Measurements from ENCODE around the gene ACTA2.

Gene ACTA2

DNA sequence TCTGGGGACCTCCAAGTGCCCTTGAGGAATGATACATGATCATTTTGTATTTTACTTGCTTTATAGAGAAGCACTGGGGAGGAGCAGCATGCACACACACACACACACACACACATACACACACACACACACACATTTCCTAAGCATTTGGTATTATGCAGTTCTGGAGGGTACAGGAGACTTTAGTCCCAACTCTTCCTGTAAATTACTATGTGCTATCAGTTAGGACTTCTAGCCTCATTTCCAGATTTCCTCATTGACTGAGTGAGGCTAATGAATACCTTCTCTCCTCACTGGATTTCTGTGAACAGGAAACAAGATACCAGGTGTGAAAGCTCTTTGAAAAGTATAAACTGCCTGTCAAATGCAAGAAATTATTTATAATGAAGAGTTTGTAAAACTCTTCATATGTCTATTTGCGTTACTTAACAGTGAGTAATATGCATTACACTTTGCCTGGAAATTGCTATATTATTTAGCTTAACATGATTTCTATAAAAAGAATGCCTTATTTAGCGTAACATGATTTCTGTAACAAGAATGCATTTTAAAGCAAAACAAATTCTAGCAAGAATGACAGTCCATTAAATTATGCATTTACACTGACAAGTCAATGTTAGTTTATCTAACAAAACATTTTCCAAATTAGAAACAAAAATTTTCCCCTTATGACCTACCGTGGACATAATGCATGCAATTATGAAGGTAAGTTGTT lies 34.2 kb downstream of the ACTA2 start:
- no peak for DNase-seq

DNA sequence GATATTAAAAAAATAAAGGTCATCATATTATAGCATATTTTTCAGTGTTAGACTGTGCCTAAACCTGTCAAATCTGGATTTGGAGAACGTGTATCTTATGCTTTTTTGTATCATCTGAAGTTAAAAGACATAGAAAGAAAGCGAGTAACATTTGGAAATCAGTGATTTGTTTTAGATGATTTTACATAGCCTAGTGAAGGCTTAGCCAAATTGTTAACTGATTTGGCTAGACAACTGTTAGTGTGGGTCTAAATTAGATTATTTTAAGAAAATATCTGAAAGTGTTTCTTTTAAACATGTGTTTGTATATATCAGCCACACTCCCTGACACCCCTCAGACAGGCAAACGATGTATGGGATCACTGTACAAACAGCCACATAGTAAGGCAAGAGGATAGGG lies 35.6 kb downstream of the ACTA2 start:
- no peak for DNase-seq

DNA sequence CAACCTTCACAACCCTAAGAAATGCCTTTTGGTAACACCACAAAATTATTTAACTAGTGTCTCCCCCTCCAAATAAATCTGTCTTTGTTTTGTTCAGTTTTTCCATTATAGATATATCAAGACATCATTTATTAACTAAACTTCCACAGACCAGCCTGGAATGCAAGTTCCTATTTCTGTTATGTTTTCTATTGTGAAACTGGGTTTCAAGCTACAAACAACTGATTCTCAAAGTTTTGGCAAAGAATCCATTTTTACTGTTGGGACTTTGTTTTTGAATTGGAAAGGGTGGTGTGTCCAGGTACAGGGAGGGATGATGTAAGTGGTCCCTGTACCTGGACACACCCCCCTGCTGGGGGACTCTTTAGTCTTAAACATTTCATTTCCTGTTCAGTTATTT lies 36.3 kb downstream of the ACTA2 start:
- no peak for DNase-seq

DNA sequence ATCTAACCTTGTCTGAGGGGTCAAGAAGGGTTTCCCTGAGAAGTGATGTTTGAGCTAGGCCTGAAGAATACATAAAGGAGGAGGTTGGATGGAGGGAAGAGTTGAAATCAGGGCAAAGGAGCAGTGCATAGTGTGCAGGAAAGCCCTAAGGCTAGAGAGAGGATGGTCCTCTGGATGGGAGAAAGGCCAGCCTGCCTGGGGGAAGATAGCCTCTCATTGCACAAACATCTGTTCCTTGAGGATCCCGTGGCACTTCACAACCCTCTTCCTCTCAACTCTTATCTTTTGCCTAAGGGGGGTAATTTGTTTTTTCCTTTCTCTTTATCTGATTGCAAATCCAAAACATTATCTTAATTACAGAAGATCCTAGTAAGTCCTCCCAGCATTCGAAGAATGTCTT lies 36.8 kb downstream of the ACTA2 start:
- DNase-seq: no peak

DNA sequence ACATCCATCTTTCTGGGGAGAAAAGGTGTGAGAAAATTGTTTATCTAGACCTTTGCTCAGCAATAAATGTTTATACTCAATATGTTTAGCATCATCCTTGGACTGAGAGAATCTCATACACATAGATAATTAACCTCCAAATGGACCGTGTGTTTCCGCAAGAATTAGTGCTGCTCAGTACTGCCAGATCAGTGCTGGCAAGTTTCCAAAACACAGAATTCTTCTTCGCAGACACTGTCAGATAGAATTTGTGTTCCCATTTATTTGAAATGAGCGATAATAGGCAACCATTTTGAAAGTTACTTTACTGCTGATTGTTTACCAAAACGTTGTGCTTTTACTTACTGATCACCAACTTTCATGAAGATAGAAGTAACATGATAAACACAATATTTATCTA lies 38.8 kb downstream of the ACTA2 start:
- DNase-seq: no peak

DNA sequence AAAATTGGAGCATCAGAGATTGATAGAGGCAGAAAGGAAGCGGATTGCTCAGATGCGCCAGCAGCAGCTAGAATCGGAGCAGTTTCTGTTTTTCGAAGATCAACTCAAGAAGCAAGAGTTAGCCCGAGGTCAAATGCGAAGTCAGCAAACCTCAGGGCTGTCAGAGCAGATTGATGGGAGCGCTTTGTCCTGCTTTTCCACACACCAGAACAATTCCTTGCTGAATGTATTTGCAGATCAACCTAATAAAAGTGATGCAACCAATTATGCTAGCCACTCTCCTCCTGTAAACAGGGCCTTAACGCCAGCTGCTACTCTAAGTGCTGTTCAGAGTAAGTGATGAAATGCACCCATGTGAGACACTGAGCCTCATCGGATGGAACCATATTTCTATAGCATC lies 39.4 kb downstream of the ACTA2 start:
- DNase-seq: no peak

DNA sequence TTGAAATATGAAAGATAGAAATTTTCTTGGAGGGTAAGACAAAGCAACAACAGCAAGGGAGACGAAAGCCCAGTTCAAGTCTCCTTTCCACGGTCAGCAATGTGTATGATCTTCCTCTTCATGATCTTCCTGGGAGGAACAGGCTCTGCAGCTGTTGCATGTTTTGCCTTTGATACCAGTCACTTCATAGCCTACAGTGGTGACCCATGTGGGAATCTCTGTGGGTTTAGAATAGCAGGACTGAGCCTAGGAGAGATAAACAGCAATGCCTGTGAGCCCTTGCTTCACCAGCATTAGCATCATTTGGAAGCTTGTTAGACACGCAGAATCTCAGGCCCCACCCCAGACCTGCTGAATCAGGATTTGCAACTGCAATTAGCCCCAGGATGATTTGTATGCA lies 40.7 kb downstream of the ACTA2 start:
- DNase-seq: no peak

DNA sequence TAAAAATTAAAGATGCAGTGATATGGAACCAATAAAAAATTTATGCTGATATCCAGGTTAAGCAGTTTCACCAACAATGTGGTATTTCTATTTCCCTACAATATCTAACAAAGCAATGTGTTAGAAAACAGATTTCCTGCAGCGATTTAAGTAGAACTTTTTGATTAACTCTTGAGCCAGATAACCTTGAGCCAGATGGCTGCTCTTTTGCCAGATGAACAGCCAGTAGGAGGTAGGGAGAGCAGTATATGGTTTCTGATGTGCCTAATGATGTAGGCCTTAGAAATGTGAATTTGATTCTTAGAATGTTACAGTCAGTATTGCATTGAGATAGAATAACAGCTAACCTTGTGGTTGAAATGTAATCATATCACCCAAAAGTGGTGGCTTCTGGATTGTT lies 41.5 kb downstream of the ACTA2 start:
- no peak for DNase-seq

DNA sequence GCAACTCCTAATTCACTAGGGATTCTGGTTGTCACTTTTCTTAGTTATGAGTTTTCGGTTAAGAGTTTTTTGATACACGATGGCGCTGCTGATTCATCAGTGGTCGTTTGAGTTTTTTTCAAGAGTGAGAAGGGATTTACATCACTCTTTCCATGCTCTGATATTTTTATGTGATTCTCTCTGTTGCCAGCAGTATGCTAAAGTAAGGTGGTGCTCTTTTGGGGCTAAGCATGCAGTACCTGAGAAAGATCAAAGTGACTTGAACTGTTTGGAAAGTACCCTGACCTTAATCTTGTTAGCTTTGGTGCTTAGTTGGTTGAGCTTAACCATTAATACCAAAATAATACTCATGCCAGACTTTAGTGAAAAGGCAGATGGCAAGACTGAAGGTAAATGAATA lies 44.4 kb downstream of the ACTA2 start:
- no peak for DNase-seq

DNA sequence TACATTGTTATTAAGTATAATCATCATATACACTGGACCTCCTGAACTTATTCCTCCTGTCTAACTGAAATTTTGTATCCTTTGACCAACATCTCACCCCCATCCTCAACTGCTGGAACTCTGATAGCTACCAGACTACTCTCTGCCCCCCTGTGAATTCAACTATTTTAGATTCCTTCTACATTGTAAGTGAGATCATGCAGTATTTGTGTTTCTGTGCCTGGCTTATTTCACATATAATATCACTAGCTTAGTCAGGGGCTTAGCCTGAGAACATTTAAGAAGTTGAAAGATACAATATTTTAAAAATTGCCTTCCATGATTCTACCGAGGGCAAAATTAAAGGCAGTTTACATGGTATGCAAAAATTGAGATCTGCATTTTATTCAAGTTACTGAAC lies 45.7 kb downstream of the ACTA2 start:
- no peak for DNase-seq

DNA sequence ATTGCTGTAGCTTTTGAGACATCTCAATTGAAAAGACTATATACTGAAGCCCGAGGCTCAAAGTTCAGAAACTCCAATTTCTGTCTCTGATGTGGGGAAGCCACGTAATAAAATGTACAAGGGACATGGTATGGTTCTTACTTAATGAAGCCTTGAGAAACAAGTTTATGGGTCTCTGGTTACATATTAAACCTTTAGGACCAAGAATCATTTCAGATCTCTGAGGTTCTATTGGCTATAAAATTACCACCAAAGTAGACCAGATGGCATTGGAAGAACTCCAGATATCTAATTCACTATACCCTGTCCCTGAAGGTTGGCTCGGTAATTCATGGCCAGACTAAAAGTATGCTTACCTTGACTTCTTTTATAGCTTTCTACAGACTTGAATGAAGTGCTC lies 48.9 kb downstream of the ACTA2 start:
- no peak for DNase-seq

DNA sequence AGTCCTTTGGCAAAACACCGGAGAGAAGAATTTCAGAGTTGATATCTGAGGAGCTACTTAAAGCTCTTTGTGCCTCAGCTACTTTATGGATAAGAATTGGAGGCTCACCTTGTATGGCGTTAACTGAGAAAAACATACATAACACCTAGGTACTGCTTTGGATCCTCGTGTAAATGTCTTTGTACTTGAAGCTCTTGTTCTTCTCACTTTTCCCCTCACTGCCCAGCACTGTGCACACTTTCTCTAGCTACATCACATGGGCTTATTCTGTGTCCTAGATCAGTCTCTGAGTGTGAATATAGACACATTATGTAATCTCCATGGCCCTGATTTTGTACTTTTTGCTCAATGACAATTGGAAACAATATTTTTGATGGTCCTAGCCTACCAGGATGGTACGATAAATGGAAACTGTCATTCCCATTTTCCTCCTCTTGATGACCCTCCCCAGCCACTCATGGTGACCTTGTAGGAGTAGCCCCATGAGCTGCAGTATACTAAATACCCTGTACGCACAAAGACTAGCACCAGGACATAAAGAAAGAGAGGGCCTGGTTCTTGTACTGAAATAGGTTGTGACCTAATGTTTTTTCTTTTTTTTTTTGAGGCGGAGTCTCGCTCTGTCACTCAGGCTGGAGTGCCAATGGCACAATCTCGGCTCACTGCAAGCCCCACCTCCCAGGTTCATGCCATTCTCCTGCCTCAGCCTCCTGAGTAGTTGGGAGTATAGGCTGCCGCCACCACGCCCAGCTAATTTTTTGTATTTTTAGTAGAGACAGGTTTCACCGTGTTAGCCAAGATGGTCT lies 50.4 kb downstream of the ACTA2 start:
- no peak for DNase-seq

DNA sequence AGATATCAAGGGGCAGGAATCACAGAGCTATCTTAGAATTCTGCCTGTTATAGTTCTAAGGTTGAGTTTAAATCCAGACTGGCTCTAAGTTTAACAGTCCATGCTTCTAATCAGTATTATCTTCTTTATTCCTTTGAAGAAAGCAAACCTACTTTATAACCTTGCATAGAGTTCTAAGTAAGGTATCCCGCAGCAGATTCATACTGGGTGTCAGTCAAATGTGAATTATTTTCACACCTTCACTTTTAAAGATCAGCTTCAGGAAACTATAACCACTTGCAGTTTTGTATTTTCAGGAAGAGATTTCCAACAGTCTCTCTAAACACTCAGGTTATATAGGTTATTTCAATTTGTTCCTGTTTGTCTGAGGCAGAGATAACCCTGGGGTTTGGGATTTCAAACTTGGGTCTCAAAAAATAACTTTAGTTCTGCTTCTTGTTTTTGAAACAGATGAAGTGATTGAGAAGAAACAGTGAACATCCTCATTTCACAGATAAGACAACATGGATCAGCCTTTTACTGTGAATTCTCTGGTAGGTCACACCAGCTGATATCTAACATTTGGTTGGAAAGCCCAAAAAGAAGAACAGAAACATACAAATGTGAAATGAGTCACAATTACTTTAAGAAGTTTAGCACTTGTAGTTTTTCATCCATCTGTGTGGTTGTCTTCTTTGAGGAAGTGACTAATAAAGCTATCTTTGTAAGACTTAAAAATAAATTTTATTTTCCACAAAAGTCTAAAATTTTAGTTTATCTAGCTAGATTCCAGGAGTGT lies 51.2 kb downstream of the ACTA2 start:
- no peak for DNase-seq

DNA sequence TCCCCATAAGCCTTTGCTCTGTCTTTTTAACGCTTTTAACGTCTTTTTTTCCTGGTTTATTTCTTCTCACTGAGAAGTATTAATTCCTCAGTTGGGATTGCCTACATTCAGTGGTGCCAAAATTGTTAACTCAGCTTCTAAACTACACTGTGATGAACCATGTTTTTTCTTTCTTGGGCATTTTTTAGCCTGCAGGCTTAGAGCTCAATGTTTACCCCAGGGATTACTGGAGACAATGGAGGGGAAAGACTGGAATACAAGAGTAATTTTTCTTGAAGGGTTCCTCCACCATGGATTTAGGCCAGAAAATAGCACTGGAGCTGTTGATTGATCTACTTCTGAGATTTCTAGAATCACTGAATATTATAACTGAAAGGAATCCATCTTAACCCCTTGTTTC lies 52.7 kb downstream of the ACTA2 start:
- DNase-seq: no peak

DNA sequence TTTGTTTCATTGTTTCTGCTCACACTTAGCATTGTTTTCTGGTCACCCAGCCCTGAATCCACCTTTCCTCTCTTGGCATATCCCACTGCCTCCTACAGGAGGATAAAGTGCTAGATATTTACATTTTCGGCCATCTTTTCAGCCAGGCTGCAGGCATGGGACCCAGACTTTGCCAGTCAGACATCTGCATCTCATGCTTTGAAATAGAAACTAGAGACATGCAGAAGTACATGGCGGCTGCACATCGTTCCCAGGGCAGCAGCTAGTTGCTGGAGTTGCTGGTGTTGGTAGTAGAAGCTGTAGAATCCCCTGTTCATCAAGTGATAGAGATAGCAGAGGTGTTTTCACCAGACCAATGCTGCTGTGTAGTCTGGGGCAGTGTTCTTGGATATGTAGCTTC lies 53.8 kb downstream of the ACTA2 start:
- DNase-seq: no peak

DNA sequence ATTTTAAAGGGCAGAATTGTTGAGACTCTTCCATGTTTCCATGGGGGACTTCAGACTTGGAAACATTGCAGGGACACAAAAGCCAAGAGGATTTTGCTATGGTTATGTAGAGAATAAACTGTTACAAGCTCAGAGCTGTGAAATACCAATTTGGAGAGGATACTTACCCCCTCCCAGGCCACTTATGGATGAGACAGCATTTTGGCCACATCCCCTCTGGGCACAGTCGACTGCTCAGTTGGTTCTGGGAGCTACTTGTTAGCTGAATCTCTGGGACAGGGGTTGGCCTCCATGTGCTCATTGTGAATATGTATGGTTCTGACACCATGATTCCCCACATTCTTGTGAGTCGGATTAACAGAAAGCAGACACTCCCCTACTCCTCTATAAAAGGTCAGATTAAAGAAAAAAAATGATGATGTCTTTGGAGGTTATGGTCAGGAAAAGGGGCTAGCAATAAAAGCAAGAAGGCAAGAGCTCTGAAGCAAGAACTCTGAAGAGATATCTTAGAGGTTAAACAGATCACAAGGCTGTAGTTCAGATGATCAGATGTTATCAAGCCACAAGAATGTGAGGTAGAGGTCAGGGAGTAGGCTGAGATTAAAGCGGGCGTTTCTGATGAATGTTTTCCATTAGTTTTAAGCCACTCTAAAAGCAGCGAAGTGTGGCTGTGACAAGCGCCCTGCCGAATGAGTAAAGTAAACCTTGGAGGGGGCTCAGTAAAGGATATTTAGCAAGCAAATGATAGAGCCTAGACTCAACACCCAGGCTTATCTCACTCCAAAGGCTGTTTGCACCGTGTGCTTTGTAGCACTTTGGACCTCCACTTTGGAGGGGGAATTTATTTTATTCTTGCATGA lies 55.3 kb downstream of the ACTA2 start:
- DNase-seq: no peak

DNA sequence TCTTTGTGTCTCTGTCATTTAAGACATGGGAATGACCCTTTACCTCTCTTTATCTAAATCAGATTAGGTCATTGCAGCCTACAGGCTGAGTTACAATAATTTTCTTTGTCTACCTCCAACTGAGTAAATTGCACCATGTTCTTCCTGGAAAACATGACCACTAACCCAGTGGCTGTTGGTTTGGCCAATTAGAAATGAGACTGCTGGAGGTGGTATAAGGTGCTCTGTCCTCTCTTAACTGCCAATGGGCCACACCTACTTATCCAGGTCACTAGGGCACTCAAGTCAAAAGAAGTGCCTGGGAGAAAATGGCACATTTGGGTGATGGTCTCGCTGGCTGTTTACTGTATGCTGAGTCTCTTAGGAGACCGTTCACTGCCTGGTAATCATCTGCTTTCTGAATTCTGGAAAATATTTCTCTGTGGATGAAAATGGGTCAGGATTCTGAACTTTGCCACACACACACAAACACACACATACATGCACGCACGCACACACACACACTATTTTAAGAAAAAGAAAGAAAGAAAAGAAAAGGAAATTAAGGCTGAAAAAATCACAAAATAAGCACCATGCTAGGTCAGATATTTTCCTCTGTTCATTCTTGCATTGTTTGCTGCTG lies 56.1 kb downstream of the ACTA2 start:
- no peak for DNase-seq

DNA sequence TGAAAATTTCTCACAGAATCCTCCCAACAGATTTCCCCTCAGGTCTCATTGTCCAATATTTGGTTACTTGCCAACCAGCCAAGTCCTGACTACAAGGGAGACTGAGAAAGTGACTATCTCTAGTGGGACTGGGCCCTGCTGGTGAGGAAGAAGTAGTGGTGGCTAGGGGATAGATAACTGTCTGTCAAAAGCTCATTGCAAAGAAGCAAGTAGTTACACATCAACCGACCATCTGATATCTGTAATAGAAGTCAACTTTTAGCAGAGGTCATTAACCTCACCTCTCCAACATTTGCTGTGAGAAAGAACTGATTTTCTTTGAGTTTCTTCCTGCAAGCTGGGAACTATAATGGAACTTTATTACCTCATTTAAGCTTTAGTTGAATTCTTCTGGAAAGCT lies 57.3 kb downstream of the ACTA2 start:
- DNase-seq: no peak

DNA sequence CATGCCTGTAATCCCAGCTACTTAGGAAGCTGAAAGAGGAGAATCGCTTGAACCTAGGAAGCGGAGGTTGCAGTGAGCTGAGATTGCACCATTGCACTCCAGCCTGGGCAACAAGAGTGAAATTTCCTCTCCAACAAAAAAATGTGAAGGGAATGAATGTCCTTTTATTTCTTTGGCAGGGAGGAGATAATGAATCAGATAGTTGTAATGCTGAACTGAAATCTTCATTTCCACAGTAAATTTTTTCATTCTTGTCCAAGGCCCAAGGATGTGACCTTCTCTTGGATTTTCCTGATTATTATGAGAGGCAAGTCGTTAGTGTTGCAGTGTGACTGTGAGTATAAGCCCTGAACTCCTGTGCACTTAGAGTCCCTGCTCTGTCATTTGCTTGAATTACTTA lies 59.0 kb downstream of the ACTA2 start:
- no peak for DNase-seq

DNA sequence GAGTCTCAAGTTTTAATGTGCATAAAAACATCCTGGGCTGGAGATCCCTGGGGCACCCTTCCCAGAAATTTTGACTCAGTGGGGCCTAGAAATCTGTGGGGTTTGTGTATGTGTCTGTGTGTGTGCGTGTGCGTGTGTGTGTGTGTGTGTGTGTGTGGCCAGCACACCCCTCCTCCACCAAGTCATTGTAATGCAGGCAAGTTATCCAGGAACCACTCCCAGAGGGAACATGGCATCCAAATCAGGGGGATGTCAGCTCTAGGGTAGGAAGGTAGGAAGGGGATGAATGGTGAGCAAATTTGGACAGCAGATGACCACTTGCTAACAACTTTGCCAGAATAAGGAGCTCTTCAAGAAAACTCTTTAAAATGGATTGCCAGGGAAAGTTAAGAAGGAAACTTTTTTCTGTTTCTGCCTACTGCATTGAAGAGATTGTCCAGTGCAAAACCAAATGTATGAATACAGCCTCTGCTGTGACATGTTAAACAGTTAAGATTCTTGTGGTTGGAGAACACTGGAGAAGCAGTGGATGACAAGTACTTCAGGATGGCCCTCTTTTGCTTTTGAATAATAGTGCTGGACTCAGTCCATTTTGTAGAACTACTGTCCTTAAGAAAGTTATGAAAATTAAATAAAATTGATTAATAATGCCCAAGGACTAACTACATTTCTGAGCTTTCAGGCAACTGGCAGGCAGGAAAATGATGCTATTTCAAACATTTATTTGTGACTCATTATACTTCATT lies 60.2 kb downstream of the ACTA2 start:
- DNase-seq: no peak

DNA sequence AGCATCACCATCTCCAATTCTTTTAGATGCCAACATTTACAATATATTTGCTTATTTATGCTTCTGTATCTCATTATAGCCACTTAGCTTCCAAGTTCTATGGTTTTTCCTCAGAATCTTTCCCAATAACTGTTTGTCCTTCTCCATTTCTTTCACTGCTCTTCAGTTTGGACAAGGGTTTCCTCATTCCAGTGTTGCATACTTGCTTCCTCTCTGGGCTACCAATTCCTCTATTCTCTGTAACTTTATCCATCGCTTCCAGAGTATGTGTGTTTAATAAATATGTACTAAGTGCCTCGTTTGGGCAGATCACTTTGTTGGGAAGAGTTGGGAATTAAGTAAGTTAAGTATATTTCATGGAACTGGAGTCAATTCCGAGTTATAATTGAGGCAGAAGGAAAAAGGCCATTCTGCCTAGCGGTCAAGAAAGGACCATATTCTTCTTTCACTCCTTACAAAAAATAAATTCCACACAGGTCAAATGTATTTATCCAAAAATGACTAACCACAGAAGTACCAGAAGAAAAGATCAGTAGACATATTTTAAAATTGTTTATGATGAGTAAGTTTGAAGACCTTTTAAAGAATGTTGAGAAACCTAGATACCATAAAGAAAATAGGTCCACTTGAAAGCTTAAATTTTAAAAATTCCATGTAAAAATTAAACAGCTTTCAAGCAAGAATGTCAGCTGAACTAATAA lies 61.7 kb downstream of the ACTA2 start:
- no peak for DNase-seq

All from stimulated activated CD4-positive, alpha-beta T cell treated with anti-CD3 and anti-CD28 coated beads, Interleukin-12 subunit alpha, Interleukin-12 subunit beta, amount 100 ng/mL, for 4 hours (primary cell).